NCI-H2227 (cell line): ENCODE measurements around the gene TBC1D7.
A peak's percentile ranks its signal among the peaks of the same experiment; 100 is the strongest.

Source experiments
- DNase-seq: peaks from one replicate; lab custom pipeline; 2025; ENCODE audit not compliant: unreplicated experiment; lab: John Stamatoyannopoulos, UW

Gene TBC1D7

DNA sequence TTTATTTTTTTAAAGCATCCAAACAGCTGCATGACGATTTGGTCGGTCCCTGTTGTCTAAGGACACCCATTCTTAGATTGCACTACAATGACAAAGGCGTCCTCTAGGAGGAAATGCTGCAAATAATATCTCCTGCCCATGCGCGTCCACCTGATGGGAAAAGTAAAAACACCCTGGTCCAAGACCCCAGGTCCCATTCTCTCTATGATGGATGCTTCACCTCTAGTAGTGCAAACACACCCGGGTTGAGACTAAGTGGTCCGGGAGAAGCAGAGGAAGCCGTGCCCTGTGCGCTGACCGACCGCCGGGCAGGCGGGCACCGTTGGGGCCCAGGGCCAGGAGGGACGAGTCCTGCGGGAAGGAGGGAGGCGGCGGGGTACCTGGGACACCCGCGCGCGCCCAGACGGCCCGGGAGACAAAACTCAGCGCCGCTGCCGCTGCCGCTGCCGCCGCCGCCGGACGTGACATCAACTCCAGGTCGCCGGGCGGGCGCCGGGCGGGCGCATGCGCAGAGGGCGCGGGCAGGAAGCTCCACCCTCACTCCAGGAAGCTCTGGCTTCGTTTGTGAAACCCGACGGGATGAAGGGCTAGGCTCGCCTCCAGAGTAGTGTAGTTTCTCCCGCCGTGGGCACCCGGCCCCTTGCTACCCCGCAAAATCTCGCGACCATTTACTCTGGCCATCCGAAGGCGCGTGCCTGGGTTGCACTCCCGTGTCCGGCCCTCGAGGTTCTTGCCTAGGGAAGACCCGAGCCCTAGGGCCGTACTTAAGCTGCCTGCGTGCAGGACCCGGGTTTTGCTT, at the start of gene TBC1D7:
Gene TBC1D7 (minus strand): TSS at position 462 of the 799 bp plus-strand sequence. CDS start 1,639 bp downstream, outside the sequence.
- peak; percentile 96 for DNase-seq

DNA sequence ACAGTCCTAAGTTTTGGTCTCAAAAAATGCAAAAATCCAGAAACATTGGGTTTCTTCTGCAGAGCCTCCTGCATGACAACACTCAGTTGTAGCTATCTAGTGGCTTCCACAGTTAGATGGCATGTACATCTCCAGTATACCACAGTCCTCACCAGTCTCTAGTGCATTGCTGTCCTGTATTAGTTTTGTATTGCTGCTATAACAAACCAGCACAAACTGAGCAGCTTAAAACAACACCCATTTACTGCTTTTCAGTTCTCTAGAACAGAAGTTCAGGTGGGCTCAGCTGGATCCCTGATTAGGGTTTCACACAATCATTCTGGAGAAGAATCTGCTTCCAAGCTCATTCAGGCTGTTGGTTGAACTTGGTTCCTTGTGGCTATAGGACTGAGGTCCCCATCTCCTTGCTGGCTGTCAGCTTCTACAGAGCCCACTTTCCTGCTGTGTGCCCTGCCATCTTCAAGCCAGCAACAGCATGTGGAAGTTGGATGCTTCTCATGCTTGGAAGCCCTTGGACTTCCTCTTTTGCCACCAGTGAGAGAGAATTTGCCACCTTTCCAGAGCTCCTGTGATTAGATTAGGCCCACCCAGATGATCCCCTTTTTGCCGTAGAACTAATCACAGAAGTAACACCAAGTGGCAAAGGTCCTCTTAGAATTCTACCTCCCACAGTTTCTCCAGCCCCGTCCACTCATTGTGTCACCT, 48.9 kb upstream of the TBC1D7 start:
- DNase-seq: no peak

DNA sequence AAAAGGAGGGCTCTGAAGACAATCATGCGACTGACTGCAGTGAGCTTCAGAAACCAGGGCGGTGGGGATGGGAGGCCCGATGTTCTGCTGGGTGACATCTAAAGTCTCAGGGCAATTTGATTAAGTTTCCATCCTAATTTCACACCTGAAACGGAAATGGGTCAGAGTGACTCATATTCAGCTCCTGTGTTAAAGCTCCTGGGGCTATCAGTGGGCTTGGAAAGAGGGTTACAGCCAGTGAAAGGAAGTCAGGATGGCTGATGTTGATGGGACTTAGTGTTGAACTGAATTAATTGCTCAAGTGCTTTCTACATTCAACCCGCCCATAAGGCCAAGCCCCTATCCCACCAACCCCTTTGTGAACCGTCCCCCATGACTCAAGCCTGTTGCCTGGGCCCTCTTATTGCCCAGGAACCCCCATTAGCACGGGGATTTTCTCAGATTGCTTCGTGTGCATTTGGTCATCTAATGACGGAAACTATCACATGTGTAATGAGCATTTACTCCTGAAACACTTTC, 47.1 kb upstream of the TBC1D7 start:
- no peak for DNase-seq

DNA sequence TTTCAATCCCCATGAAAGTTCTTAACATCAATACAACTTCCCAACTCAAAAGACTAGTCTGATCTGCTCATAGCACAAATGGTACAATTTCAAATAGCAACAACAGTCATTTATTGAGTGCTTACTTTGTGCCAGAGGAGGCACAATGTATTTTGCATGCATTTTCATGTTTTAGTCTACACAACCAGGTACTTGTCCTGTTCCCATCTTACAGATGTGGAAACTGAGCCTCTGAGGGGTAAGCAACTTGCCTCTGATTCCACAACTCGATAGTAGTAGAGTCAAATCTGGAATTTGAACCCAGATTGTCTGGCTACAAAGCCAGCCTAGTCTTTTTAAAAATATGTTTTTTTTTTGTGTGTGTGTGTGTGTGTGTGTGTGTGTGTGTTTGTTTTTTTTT, 45.6 kb upstream of the TBC1D7 start:
- no peak for DNase-seq

DNA sequence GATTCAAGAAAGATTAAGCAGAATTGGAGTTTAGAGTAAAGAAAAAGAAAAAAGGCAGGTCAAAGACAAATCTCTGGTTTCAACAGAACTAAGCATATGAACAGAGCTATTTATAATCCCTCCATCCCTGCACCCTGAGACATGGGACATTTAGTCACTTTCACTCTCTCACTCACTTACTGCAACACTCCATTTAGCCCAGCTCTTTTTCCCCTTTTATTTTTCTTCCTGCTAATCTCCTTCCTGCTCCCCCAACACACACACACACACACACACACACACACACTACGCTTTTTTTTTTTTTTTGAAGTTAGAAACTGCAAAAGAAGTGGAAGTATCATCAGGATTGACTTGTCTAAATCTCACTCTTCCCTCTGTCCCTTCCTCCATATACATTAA, 45.1 kb upstream of the TBC1D7 start:
- DNase-seq: no peak

DNA sequence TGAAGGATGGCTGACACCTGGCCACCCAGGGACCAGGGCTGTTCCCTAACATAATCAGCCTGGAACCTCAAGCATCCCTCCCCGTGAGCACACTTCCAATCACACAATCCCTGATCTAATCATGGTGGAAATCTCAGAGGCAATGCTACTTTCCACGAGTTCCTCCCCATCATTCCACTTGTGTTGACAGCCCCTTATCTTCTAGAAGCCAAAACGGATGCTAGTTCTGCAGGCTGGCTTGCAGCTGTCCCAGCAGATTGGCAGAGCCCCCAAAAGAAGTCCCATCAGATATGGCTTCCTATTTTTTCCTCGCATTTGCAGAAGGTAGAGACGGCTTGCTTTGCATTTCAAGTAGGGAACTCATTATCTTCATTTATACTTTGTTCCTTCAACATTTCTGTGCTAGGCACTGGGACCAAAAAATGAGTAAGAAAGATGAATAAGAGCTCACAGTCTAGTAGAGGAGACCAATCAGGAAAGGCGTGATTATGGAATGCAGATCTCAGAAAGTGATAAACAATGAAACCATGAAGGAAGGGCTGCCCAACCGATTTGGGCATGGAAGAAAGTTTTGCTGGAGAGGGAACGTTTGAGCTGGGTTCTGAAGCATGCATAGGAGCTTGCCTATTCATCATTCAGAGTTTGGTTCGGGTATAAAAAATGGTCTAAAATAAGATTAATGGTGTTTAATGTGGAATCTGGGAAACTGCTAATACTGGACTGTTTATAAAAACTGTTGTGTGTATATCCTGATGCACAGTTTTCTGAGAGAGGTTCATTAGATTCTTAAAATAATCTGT, 44.6 kb upstream of the TBC1D7 start:
- DNase-seq: no peak

DNA sequence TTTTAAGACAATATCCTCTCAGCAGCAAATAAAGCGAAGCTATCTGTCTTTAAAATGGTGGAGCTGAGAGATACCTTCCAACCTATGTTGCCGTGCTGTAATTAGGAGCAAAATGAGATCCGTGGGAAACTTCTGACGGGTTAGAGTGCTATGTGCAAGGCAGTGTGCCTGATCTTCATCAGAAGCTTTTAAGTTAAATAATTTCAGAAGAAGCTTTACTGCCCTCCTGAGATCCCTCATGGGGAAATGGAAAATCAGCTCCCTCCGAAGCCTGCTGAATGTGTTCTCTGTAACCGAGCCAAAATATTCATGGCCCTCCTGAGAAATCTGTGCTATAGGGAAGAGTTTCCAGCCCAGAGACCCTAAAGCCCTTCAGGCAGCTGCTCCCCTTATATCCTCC, 43.7 kb upstream of the TBC1D7 start:
- DNase-seq: no peak

DNA sequence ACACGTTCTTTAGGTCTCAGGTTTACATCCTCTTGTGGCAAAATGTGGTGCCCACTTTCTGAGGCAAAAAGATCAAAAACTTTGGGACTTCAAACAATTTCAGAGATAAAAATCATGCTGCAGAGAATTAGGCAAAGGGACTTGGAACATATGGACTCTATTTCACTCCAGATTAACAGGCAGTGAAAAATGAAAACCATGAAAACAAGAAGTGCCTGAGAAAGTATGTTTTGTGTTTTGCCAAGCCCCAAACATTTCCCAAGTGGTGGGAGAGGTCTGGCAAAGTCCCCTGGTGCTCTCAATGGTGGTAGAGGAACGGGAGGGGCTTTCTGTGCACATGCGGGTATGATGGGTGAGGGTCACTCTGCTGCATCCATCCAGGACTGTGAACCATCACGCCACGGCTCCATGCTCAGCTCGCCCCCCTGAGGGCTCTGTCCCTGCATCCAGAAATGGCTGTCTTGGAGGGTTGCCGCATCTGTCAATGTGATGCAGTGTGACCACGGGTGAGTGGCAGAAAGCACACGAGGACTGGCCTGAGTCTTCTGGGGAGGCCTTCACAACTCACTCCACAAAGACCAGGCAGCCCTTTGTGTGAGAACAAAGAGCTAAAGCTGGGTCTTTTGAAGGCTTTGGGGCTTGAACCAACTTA, 43.2 kb upstream of the TBC1D7 start:
- DNase-seq: no peak

DNA sequence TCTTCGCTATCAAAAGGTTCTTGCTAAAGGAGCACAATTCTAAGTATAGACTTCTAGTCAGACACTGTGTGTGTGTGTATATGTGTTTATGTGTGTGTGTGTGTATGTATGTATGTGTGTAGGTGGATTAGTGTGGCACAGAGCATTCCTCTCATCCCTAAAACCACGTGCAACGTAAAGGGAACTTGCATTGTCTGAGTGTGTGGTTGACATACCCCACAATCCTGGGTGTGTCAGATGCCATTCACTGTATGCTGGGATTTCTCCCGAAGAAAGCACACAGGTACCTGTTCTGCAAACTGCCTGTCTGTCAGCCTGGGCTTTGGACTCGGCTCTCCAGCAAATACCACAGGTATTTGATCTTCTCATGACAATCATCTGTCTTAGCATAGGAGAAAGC, 42.3 kb upstream of the TBC1D7 start:
- no peak for DNase-seq

DNA sequence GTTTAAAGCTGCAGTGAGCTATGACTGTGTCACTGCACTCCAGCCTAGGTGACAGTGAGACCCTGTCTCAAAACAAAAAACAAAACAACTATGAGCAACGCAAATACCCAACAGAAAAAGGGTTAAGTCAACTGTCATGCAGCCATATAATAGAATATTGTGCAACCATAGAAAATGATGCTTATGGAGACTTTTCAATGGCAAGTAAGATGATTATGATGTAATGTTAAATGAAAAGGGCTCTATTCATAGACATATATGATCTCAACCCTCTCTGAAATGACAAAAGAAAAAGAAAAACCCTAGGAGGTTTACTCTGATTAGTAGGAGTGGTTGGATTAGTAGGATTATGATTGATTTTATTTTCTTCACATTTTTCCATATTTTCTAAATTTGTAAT, 41.3 kb upstream of the TBC1D7 start:
- DNase-seq: no peak

DNA sequence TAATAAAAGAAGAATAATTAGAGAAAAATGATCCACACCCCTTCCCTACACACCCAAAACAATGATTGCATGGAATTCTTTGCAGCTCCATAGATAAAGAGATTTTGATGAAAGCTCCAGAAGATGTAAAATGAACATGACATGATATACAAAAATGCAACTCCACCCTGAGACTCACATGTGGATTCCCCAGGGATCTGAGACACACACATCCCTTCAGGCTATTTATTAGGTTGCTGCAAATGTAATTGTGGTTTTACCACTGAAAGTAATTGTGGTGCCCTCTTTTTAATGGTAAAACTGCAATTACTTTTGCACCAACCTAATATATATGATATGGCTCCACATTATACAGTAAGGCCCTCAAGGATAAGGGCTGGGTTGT, 40.4 kb upstream of the TBC1D7 start:
- DNase-seq: no peak

DNA sequence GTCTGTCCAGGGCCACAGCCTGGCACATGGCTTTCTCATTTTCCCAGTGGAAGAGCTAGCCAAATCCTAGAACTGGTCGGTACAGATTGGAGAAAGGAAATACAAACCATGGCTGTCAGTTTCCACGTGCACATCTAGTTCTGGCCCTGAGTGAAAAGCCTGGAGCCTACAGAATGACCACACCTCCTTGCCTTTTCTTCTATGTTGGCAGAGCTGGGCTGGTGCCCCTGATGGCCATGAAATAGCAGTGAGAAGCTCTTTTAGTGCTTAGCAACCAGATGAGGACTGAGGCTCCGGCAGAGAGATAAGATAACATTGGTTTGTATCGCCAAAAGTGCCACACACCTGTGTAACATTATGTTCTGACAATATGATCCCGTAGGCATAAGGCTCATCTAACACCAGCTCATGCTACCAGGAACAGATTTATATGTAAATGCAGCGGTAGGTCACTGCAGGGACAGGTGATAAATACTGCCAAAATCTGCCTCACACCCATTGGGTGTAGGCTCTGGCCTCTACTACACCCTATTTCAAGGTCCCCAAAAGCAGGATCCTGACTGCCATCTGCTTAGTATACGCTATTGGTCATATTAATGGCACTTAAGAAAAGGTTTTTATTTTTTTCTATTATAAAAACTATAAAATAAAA, 39.9 kb upstream of the TBC1D7 start:
- peak; percentile 37 for DNase-seq

DNA sequence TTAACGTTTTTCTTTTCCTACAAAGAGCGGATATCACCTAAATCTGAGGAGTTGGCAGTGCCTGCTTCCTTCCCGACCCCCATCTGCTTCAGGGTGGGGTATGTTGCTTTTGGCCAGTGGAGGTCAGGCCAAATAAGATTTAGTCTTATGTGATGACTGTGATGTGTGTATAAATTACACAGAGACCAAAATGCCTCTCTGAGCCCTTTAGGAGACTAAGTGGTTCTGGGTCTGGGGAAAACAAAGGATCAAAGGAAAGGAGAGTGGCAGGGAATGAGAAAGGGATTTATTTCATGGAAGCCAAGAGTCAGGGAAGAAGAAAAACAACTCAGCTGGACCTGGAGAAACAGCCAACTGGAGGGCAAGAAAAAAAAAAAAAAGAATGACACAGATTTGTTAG, 39.1 kb upstream of the TBC1D7 start:
- DNase-seq: peak; percentile 56

DNA sequence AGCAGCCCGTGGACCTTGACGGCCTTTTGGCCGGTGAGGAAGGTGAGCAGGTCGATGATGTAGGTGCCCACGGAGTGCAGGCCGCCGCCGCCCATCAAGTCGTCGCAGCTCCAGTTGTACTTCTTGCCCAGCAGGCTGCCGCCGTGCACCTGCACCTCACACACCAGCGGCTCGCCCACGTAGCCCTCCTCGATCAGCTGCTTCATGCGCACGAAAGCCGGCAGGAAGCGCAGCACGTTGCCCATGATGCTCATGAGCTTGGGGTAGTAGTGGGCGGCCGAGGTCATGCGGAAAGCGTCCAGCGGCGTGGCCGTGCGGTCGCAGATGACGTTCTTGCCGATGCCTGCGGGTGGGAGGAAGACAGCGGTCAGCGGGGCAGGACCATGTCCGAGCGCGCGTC, 37.0 kb upstream of the TBC1D7 start:
- no peak for DNase-seq

DNA sequence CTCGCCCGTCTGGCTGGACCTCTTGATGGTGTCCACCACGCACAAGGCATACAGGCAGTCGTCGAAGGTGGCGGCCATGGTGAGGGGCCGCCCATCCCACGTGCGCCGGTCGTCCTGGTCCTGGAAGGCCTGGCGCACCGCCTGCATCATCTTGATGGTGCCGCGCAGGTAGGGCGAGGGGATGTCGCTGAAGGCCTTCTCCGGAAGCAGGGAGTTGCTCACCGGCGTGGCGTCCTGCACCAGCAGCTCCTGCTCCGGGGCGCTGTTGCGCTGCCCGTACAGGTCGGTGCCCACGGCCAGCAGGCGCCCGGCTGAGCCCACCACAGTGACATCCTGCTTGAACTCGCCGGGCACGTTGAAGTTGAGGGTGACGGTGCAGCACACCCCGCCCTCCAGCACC, 36.5 kb upstream of the TBC1D7 start:
- no peak for DNase-seq

DNA sequence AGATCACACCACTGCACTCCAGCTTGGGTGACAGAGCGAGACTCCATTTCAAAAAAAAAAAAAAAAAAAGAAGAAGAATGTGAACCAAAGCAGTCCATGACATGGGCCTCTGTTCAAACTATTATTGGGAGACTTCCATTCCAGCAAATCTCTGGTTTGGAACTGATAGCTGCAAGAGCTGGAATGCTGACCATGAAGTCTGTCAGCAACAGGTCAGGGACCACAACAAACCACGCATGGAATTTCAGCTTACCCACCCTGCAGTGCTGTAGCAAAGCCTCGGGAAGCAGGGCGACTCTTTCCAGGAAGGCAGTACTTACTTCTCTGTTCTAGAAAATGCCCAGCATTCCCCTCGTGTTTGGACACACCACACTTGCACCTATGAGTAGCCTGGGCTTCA, 34.1 kb upstream of the TBC1D7 start:
- no peak for DNase-seq

DNA sequence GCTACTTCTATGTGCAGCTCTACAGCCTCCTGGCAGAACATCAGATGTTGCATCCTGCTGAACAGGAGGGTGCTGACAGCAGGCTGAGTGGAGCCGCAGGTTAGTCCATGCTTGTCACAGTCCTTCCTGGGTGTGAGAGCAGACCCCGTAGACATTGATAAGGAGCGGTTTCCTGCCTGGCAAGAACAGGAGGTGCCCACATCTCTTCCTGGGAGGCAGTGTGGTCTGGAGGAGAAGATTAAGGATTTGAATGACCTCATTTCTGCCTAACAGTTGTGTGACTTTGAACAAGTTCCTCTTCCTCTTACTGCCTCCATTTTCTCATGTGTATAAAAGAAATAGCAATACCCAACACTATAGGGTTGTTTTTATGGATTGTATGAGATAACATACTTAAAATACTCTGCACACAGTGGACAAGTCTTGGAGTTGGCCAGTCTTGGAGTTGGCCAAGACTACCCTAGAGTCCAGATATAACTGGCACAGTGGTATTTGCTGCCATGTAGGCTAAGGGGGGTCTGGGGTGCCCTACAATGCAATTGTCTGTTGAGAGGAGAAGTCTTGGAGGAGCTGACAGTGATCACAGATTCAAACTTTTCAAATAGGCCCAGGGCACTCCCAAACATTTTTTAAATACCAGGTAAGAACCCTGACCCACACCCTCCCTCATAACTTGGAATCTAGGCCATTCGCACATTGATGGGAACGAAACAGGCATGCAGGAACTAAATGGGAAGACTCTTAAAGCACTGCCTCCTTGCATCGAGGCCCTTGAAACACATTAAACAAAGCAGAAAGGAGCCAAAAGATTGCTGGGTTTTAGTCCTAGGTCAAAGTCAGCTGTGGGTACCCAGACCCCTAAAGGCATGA, 32.6 kb upstream of the TBC1D7 start:
- DNase-seq: no peak

DNA sequence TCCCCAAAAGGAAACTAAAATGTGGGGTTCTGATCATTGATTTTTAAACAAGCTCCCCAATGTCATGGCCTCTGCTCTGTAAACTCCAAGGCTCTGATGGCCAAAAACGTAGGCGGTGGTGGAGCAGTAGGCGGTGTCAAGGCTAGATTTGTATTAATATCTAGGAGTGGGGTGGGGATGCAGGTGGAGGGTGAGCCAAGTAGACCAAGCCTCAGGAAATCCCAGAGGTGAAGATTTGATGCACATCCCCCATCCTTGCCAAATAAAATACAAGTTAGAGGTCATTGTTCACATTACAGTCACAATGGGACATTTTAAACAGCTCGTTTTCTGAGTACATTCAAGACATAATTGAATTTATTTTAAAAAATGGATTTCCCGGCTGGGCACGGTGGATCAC, 30.9 kb upstream of the TBC1D7 start:
- DNase-seq: no peak

DNA sequence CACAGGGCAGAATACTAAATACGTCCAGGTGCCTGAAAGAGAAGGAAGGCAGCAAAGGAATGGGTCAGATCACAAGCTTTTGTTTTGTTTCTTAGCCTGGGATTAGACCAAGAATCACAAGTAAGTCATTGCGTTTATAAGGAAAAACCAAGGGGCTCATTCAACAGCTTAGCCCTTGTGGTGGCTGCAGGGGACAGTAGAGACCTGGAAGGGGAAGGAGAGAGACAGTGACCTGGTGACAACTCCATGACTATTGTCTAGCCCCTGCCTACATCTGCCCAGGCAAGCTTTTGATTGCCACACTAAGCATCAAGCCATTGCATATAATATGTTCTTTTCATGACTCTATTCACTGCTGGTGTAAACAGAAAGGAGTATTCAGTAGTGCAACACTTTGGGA, 30.2 kb upstream of the TBC1D7 start:
- DNase-seq: no peak
